Nephron progenitor cell (in vitro differentiated cells): ENCODE measurements around the gene PNPLA7.

Source experiments
- DNase-seq: peaks from one replicate; pipeline ENCODE4 v3.0.0; 2021
- H3K27ac Mint-ChIP-seq: 2 replicates; pipeline ENCODE4 v1.8.0; 2021; ENCODE audit warnings: mild to moderate bottlenecking, moderate library complexity, mixed read lengths
- H3K27me3 Mint-ChIP-seq: 2 replicates; pipeline ENCODE4 v1.8.0; 2021; ENCODE audit warnings: mild to moderate bottlenecking, low read depth, mixed read lengths; ENCODE audit not compliant: poor library complexity
- H3K36me3 Mint-ChIP-seq: 2 replicates; pipeline ENCODE4 v1.8.0; 2021; ENCODE audit warnings: low read depth, mixed read lengths
- H3K4me1 Mint-ChIP-seq: 2 replicates; pipeline ENCODE4 v1.8.0; 2021; ENCODE audit warnings: mixed read lengths
- H3K4me3 Mint-ChIP-seq: 2 replicates; pipeline ENCODE4 v1.8.0; 2021; ENCODE audit warnings: mild to moderate bottlenecking, moderate library complexity, mixed read lengths
- H3K9me3 Mint-ChIP-seq: 2 replicates; pipeline ENCODE4 v1.8.0; 2021; ENCODE audit warnings: mild to moderate bottlenecking, moderate library complexity, mixed read lengths
- TF ChIP-seq, protein P1 (sequence below): fragments of 200-600 bp; sonication (generic); IDR thresholded peaks from 2 replicates; pipeline ENCODE4 v1.5.0; 2021; ENCODE audit warnings: antibody characterized with exemption

Gene PNPLA7

DNA sequence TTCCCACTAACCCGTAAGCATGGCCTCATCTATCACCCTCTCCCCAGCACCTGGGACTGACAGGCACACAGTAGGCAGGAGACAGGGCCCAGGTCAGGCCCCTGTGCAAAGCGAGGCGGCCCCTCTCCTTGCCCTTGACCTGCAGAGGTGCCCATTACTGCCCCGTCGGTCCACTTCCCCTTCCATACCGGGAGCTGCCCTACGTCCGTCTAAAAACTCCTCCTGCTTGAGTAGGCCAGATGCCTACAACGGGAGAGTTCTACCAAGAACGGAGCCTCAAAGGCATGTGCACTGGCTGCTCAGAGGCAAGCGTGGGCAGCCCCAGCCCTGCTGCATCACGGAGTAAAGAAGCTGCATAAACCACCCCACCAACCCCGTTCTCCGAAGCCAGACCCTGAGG, 33.1 kb upstream of the PNPLA7 start:
- Mint-ChIP-seq H3K27ac (no peak overlapping the region), H3K36me3 (peaks cover 43% of the 10 kb centered on the region), H3K4me1 (peaks cover 7% of the 10 kb centered on the region), H3K4me3 (no peak overlapping the region), H3K9me3 (no peaks in the 10 kb centered on the region), H3K27me3 (no peaks in the 10 kb centered on the region)
- TF ChIP-seq, protein P1, sequence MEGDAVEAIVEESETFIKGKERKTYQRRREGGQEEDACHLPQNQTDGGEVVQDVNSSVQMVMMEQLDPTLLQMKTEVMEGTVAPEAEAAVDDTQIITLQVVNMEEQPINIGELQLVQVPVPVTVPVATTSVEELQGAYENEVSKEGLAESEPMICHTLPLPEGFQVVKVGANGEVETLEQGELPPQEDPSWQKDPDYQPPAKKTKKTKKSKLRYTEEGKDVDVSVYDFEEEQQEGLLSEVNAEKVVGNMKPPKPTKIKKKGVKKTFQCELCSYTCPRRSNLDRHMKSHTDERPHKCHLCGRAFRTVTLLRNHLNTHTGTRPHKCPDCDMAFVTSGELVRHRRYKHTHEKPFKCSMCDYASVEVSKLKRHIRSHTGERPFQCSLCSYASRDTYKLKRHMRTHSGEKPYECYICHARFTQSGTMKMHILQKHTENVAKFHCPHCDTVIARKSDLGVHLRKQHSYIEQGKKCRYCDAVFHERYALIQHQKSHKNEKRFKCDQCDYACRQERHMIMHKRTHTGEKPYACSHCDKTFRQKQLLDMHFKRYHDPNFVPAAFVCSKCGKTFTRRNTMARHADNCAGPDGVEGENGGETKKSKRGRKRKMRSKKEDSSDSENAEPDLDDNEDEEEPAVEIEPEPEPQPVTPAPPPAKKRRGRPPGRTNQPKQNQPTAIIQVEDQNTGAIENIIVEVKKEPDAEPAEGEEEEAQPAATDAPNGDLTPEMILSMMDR, result no peak
- no peak for DNase-seq

DNA sequence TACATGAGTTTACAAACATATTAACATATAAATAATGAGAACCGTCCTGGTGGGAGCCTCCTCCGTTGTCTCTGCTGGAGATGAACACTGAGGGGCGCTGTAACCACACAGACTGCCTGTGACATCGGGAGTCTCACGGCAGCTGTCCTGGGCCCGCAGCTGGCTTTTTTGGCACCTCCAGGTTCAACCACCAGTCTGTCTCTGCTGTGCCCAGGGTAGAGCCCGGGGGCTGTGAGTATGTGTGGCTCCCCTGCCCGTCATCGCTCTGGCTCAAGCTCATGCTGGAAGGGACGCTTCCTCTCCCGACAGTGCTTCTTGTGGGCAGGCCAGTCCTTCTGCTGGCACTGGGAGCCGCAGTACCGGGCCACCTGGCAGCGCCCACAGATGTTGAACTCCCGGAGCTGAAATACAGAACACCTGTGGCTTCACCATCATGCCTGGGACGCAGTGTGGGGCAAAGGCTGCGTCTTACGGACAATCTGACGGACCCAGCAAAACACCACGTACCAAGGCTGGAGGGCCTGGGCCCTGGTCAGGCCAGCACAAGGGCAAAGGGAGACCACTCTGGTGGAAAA, 32.2 kb upstream of the PNPLA7 start:
- Mint-ChIP-seq H3K27ac (no peak overlapping the region), H3K4me3 (no peak overlapping the region), H3K27me3 (no peaks in the 10 kb centered on the region), H3K9me3 (no peaks in the 10 kb centered on the region), H3K4me1 (peaks cover 7% of the 10 kb centered on the region), H3K36me3 (peaks cover 34% of the 10 kb centered on the region)
- DNase-seq, result peak; percentile 32
- TF ChIP-seq, protein P1, result peak; percentile 27

DNA sequence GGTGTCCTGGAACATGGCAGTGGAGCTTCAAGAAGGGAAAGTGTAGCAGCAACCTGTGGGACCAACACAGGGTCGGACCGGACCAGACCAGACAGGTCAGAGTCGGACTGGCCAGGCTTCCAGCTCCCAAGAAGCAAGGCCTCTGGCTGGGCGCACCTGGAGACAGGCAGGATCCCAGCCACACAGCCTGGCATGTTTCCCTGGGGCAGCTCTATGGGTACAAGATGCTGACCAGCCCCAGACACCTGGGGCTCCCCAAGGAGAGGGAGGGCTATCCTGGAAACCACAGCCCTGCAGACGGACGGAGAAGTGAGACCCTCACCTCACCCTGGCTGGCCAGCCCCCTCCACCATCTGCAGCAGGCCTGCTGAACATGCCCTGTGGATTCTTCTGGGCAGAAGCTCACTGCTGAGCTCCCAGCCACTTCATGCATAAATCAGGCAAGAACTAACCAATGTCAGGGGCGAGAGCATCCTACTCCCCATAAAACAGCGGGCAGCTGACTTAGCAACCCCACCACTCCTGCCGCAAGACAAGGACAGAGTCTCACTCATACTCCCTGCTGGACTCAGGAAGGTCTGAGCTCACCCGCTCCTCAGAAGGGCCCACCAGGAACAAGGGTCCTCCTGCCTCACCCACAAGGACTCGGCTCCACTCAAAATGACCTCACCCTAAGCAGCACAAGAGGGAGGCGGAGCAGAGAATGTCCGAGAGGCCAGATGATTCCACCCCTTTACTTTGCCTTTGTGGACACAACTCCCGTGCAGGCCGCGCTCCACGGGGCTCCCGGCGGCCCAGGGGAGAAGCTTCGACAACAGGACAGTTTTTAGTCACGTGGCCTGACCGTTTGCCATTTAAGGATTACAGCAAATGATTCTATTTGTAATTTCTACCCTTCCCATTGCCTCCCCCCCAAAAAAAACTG, 31.4 kb upstream of the PNPLA7 start:
- H3K9me3 Mint-ChIP-seq, result no peaks in the 10 kb centered on the region
- no peak overlapping the region for H3K27ac Mint-ChIP-seq
- no peak overlapping the region for H3K4me3 Mint-ChIP-seq
- no peaks in the 10 kb centered on the region for H3K27me3 Mint-ChIP-seq
- TF ChIP-seq, protein P1, result no peak
- no peak for DNase-seq
- H3K36me3 Mint-ChIP-seq, result peaks cover 29% of the 10 kb centered on the region
- peaks cover 13% of the 10 kb centered on the region for H3K4me1 Mint-ChIP-seq

DNA sequence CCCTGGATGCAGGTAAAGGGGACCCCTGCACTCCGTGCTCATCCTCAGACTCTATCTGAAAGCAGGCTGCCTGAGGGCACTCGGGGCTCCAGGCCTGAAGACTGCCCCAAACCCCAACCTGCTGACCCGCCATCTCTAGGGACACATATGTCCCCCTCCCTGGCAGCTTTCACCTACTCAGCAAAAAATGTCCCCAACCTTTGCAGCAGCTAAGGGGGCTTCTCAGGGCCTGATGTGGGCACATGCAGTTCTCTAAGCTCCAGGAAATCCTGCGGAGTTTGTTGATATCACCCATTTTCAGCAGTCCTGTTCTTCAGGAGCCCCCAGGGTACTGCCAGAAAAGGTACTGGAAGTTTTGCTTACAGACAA, 30.7 kb upstream of the PNPLA7 start:
- Mint-ChIP-seq H3K9me3 (no peaks in the 10 kb centered on the region), H3K27me3 (no peaks in the 10 kb centered on the region), H3K36me3 (peaks cover 28% of the 10 kb centered on the region), H3K4me1 (peaks cover 19% of the 10 kb centered on the region), H3K27ac (no peak overlapping the region), H3K4me3 (no peak overlapping the region)
- DNase-seq, result no peak
- TF ChIP-seq, protein P1, result no peak

DNA sequence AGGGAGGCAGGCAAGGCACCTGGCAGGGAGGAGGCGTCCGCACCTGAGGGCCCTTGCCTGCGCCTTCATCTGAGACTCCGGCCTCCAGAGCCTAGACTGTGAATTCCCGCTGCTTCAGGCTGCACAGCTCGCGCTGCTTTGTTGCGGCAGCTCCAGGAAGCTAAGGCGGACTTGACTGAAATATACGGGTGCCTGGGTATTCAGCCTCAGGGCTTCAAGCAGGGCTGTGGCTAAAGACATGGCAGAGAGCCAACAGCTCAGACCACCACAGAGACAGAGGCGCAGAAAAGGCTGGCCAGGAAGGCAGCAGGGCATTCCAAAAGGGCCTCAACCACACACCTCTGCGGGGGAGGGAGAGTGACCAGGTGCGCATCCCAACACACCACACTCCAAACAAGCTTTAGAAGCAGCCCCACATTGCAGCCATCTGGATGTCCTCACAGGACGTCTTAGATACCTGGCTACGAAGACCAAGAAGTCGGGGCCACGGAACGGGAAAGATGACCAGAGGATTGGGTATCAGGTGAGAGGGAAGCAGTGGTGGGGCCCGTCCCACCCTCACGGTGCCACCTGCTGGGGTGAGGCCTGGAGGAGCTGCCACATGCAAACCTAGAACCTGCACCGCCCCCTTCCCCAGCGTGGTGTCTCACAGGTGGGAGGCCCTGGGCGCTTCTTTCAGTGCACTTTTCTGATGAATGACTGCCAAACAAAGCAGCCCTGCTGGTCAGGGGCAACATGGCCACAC, 30.2 kb upstream of the PNPLA7 start:
- H3K36me3 Mint-ChIP-seq, result peaks cover 30% of the 10 kb centered on the region
- H3K27me3 Mint-ChIP-seq, result no peaks in the 10 kb centered on the region
- no peak for DNase-seq
- TF ChIP-seq, protein P1, result no peak
- H3K4me1 Mint-ChIP-seq, result peaks cover 24% of the 10 kb centered on the region
- no peaks in the 10 kb centered on the region for H3K9me3 Mint-ChIP-seq
- no peak overlapping the region for H3K4me3 Mint-ChIP-seq
- no peak overlapping the region for H3K27ac Mint-ChIP-seq
